Breast epithelium (tissue), 4 donors: ENCODE results near the gene GLI1. TPM values are rescaled to one million over a fixed set of nuclear protein-coding genes. Genes with fewer than 3 reads are reported as not detected.
A peak's percentile ranks its signal among the peaks of the same experiment; 100 is the strongest.

Source experiments
- DNase-seq, 2 donors: peaks; one replicate each; pipeline ENCODE4 v3.0.0-alpha.2; 2019; ENCODE audit warnings: low spot score in 2 of 2
- H3K27ac ChIP-seq, 2 donors: fragments of 200-600 bp; sonication (generic) in 1 of 2; one replicate each; pipeline ENCODE4 v1.5.1; 2016 to 2019; ENCODE audit warnings: mild to moderate bottlenecking in 1 of 2
- H3K27me3 ChIP-seq, 2 donors: fragments of 200-600 bp; sonication (generic) in 1 of 2; one replicate each; pipeline versions ENCODE4 v1.5.1 to v1.6.0; 2017 to 2019; ENCODE audit warnings: control low read depth in 1 of 2, mild to moderate bottlenecking in 1 of 2
- H3K36me3 ChIP-seq: fragments of 200-600 bp; one replicate; pipeline ENCODE4 v1.5.1; 2019
- H3K4me1 ChIP-seq, 2 donors: fragments of 200-600 bp; sonication (generic); one replicate each; pipeline ENCODE4 v1.5.1; 2016 to 2019; ENCODE audit warnings: control low read depth in 1 of 2
- H3K4me3 ChIP-seq, 3 donors: fragments of 200-600 bp; sonication (generic); 1 replicate in 2 of 3; 2 replicates in 1 of 3; pipeline ENCODE4 v1.5.1; 2016 to 2019; ENCODE audit warnings: mild to moderate bottlenecking in 3 of 3, moderate library complexity in 2 of 3
- H3K9me3 ChIP-seq, 2 donors: fragments of 200-600 bp; sonication (generic) in 1 of 2; one replicate each; pipeline ENCODE4 v1.5.1; 2016 to 2019; ENCODE audit warnings: control low read depth in 1 of 2
- POLR2A ChIP-seq: fragments of 450-650 bp; IDR thresholded peaks from one replicate; pipeline ENCODE4 v1.6.1; 2016; ENCODE audit warnings: antibody characterized with exemption, mild to moderate bottlenecking, moderate library complexity
- POLR2AphosphoS5 ChIP-seq, 3 donors: sonication (generic); formaldehyde crosslinking; IDR thresholded peaks; one replicate each; pipeline ENCODE4 v1.6.1; 2017; ENCODE audit warnings: antibody characterized with exemption in 3 of 3
- intact Hi-C: fragments of 100-400 bp; cut with DNase I; formaldehyde crosslinking; loops from one replicate; pipeline ENCODE4 v1.15.1; 2023; ENCODE audit warnings: low total_unique reads
- total RNA-seq, 3 donors: library from RNA; depleted of rRNA; stranded (reverse); fragments of >200 nt; gene quantifications; one replicate each; pipeline ENCODE4 v1.1.0, GENCODE V29; 2016
- TF ChIP-seq, protein P1 (sequence below), 3 donors: fragments of 450-650 bp; IDR thresholded peaks; one replicate each; pipeline ENCODE4 v1.5.1; 2016 to 2017; ENCODE audit warnings: antibody characterized with exemption in 3 of 3, mild to moderate bottlenecking in 3 of 3, moderate library complexity in 3 of 3

The GLI1 gene
- total RNA-seq, 3 donors from 2014 or later = 0.66 to 2.1 (median 1.2) TPM

DNA sequence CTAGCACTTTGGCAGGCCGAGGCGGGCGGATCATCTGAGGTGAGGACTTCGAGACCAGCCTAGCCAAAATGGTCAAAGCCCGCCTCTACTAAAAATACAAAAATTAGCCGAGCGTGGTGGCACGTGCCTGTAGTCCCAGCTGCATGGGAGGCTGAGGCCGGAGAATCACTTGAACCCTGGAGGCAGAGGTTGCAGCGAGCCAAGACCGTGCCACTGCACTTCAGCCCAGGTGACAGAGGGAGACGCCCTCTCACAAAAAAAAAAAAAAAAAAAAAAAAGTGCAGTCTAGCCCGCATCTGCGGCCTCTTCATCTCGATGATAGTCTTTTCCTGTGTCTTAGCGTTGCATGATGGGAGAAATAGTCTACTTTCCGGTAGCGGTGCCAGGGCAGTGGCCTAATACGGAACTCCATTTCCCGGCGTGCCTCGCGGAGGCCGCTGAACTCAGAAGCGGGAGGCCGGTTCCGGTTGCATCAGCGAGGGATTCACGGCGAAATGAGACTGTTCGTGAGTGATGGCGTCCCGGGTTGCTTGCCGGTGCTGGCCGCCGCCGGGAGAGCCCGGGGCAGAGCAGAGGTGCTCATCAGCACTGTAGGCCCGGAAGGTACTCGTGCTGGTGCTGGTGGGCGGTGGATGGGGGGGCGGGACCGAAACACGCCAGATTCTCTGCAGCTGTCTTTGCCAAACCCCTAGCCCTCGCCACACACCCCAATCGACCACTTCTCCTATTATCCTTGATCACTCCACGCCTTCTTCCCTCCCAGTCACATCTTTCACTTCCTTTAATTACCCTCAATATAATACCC, 28.2 kb downstream of the GLI1 start, which contains the start of gene MARS1:
Gene MARS1 (plus strand): TSS at position 472 of the 805 bp plus-strand sequence. CDS start 23 bp downstream, at position 495.
- Histone ChIP-seq H3K27ac (peak within 1 kb of the TSS; percentile 83 to 89), H3K4me1 (peaks cover 0 to 12% of the 10 kb centered on the region in 2 donors), H3K9me3 (no peaks in the 10 kb centered on the region), H3K36me3 (no peaks in the 10 kb centered on the region), H3K27me3 (no peaks in the 10 kb centered on the region), H3K4me3 (peak within 1 kb of the TSS; percentile 74 to 100 (median 95))
- DNase-seq = peak; percentile 91 to 93
- TF ChIP-seq POLR2AphosphoS5 (IDR thresholded peaks at IDR 0.05) (peak; percentile 77 to 86 (median 83)), POLR2A (no peak)
- TF ChIP-seq, protein P1, sequence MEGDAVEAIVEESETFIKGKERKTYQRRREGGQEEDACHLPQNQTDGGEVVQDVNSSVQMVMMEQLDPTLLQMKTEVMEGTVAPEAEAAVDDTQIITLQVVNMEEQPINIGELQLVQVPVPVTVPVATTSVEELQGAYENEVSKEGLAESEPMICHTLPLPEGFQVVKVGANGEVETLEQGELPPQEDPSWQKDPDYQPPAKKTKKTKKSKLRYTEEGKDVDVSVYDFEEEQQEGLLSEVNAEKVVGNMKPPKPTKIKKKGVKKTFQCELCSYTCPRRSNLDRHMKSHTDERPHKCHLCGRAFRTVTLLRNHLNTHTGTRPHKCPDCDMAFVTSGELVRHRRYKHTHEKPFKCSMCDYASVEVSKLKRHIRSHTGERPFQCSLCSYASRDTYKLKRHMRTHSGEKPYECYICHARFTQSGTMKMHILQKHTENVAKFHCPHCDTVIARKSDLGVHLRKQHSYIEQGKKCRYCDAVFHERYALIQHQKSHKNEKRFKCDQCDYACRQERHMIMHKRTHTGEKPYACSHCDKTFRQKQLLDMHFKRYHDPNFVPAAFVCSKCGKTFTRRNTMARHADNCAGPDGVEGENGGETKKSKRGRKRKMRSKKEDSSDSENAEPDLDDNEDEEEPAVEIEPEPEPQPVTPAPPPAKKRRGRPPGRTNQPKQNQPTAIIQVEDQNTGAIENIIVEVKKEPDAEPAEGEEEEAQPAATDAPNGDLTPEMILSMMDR (IDR thresholded peaks at IDR 0.05) = peak in 1 of 3 donors; percentile 19
- intact Hi-C loops = no loop called here

DNA sequence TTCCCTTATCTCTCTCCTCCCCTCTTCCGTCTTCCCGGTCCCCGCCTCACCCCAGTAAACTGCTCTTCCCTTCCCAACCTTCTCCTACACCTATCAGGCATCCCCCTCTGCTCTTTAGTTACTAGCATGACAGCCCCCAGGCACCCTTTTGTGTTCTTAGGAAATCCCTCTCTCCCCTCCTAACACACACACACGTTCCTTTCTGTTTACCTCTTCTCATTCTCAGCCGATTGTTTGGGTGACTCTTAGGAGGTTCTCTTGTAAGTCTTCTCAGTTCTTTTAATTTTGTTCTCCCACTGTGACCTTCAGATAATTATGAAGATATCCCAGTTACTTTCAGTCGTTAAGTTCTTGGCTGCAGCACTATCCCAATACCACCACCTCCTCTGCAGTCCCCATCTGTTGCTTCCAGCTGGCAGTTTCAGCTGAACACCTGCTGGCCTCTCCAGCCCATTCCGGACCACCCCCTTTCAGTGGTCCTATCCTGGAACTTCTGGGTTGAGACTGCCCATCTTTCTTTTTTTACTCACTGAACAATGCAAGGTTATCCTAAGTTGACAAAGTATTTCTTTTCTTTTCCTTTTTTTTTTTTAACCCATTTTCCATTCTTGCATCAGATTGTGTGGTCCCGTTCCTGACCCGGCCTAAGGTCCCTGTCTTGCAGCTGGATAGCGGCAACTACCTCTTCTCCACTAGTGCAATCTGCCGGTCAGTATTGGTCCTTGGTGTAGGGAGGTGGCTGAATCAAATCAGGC, 29.0 kb downstream of the GLI1 start:
- no peak for DNase-seq
- peak overlapping the region; percentile 83 to 89 for H3K27ac ChIP-seq
- H3K36me3 ChIP-seq = no peaks in the 10 kb centered on the region
- H3K4me1 ChIP-seq = peaks cover 0 to 12% of the 10 kb centered on the region in 2 donors
- TF ChIP-seq POLR2AphosphoS5 (IDR thresholded peaks at IDR 0.05) (no peak), POLR2A (no peak)
- TF ChIP-seq, protein P1 (IDR thresholded peaks at IDR 0.05) = no peak
- intact Hi-C loops = no loop called here
- H3K4me3 ChIP-seq = peak overlapping the region; percentile 74 to 100 (median 95)
- no peaks in the 10 kb centered on the region for H3K27me3 ChIP-seq
- H3K9me3 ChIP-seq = no peaks in the 10 kb centered on the region

DNA sequence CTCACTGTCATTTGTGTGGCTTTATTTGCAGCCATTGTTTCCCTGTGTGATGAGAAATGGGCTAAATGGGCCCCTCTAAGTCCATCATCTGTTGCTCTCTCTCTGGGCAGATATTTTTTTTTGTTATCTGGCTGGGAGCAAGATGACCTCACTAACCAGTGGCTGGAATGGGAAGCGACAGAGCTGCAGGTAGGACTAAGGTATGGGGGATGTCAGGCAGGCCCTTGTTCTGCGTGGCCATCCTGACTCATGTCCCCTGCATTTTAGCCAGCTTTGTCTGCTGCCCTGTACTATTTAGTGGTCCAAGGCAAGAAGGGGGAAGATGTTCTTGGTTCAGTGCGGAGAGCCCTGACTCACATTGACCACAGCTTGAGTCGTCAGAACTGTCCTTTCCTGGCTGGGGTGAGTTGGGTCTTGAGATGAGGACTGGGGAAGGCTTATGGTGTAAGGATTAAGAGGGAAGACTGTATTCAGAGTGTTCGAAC, 29.6 kb downstream of the GLI1 start:
- no peak overlapping the region for H3K27ac ChIP-seq
- H3K4me3 ChIP-seq = peak overlapping the region in 2 of 3 donors; percentile 95 to 100
- H3K27me3 ChIP-seq = no peaks in the 10 kb centered on the region
- H3K36me3 ChIP-seq = no peaks in the 10 kb centered on the region
- DNase-seq = no peak
- no peaks in the 10 kb centered on the region for H3K9me3 ChIP-seq
- intact Hi-C loops = no loop called here
- peaks cover 0 to 12% of the 10 kb centered on the region in 2 donors for H3K4me1 ChIP-seq
- TF ChIP-seq, protein P1 (IDR thresholded peaks at IDR 0.05) = no peak
- TF ChIP-seq POLR2A (no peak), POLR2AphosphoS5 (IDR thresholded peaks at IDR 0.05) (no peak)

- no peak overlapping the region for H3K27ac ChIP-seq
- no peaks in the 10 kb centered on the region for H3K27me3 ChIP-seq
- H3K4me1 ChIP-seq = peaks cover 0 to 12% of the 10 kb centered on the region in 2 donors
- intact Hi-C loops = no loop called here
- no peak for DNase-seq
- H3K36me3 ChIP-seq = no peaks in the 10 kb centered on the region
- TF ChIP-seq POLR2A (no peak), POLR2AphosphoS5 (IDR thresholded peaks at IDR 0.05) (no peak)
- TF ChIP-seq, protein P1 (IDR thresholded peaks at IDR 0.05) = no peak
- no peaks in the 10 kb centered on the region for H3K9me3 ChIP-seq
- H3K4me3 ChIP-seq = no peak overlapping the region
Observed at GRCh38 chr12:57490126-57490525, 30.5 kb downstream of the GLI1 start.
